GM19324 (cell line): ENCODE results near the gene MYF6.

Experiments
- ATAC-seq: cut with Tn5 transposase; IDR thresholded peaks from one replicate; pipeline ENCODE4 v1.9.1; 2021; ENCODE audit warnings: mild to moderate bottlenecking, moderate library complexity; ENCODE audit not compliant: unreplicated experiment, low FRiP score

Gene MYF6

DNA sequence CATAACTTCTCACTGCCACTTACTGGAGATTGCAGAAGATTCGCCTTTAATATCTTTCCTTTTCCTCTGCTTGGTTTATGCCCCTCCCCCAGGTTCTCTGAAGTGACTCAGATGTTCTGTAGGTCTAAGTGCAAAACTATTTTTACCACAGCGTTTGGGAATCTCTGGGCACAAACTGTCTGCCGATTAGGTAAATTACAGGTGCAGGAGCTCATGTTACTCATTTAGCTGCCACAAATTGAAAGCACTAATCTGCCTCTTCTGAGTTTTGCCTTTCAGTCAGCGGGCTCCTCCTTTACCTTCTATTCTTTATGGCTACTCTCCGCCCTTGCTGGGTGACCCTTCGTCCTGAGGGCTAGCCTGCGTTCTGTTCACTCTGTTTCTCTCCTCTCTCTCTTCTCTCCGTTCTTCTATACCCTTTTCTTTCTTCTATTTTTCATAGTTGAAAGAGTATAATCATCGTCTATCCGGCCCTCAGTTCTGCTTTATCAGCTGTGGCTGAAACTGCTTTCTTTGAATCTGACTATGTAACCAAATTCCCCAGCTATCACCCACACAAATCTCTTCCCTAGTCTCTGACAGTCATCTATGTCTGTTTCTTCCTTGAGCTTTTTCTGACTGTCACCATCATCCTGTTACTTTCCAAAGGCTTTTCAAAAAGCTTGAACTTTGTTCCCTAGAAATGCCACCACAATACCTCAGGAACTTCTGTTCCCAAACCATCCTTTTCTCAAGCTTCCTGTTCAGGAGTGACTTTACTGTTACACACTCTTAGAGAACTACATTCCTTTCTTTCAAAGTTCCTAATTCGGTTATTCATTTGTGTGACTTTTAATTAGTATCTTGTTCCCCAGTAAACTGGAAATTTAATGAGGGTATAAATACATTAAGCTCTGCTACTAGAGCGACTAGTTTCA lies 4.3 kb upstream of the MYF6 start:
- peak; percentile 79 for ATAC-seq

DNA sequence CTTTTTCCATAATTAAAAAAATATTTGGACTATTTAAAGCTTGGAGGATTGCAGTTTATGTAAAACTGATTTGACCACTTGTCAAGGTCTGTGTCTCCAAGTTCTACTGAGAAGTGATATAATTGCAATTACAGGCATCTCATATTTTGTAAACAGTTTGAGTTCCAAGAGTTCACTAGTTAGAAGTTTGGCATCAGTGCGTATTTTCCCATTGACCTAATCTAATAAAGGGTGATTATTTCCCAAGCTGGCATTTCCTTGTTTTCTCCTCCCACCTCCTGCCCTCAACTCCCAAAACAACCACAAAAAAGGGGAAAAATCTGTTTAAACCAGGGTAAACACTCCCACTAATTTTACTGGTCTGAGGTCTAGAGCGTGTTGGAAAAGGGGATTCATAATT lies 3.0 kb upstream of the MYF6 start:
- ATAC-seq, result no peak

DNA sequence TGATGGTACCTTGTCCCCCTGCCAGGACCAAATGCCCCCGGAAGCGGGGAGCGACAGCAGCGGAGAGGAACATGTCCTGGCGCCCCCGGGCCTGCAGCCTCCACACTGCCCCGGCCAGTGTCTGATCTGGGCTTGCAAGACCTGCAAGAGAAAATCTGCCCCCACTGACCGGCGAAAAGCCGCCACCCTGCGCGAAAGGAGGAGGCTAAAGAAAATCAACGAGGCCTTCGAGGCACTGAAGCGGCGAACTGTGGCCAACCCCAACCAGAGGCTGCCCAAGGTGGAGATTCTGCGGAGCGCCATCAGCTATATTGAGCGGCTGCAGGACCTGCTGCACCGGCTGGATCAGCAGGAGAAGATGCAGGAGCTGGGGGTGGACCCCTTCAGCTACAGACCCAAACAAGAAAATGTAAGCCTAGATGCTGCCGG lies 410 bp downstream of the MYF6 start:
- ATAC-seq, result no peak

DNA sequence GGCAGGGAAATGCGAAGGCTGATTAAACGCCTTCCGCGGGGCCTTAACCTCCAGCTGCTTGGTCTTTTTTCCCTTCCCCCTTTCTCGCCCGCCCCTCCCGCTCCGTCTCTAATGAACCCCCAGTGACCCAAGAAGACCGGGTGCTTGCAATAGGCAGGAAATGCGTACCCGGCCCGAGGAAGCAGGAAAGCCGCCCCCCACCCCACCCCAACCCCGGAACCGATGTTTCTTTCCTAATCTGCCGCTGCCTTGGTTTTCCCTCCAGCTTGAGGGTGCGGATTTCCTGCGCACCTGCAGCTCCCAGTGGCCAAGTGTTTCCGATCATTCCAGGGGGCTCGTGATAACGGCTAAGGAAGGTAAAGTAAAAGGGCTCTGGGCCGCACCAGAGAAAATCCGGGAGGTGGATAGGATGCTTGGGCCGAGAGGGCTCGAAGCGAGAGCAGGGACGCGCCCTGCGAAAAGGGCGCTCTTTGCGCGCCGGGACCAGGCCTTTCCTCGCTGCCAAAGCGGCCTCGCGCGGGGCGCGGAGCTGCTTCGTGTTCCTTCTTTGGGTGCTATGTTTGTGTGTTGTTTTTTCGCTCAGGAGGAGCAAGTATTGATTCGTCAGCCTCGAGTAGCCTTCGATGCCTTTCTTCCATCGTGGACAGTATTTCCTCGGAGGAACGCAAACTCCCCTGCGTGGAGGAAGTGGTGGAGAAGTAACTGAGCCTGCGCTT lies 983 bp downstream of the MYF6 start:
- ATAC-seq, result no peak

DNA sequence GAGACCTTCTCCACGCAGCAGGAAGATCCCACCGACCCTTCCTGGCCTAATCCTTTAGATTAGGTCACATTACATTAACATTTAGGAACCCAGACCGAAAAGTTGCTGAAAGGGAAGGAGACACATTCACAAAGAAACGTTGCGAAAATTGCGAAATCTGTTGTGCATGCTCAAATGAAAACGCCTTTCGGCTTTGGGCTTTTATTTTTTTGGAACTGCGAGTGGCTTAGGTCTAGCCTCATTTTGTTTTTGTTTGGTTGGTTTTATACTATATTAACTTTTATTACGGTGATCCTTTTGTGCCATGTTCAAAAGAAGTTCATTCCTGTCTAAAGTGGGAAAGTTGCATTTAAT lies 1.5 kb downstream of the MYF6 start:
- no peak for ATAC-seq

DNA sequence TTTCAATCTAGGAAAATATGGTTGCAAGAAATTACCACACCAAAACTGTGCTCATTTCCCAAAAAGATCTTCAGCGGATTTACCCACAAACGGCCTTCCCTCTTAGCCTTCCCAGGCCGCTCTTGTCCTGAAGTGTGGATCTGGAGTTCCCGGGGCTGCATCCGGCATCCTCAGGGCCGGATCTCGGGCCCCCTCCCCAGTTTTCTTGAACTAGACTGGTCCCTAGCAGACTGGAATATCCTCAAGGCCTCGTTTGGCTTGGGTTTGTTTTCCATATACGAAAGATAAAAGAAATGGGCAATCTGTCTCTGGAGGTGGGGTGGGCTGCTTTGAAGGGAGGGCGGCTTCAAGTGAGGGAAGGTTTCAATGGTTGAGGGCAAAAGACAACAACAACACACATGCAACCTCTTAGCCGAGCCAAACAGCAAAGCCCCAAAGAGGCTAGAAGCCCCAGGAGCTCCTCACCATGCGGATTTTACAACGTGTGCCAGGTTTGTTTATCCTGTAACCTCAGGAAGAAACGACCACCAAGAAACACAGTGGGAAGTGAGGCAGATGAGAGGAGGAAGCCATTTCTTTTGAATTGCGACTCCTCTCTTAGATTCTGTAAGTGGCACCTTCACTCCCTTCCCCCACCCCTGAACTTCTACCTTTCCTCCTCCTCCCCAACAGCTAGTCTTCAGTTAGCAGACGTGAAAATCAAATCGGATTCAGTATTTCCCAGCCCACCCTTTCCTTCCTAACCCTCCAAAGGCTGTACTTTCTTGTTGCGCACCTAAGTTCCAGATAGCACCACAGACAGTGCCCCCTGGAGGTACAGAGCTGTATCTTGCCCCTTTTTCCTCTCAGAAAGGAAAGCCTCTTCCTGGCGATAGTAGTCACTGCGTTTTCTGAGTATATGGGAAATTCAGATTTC lies 2.6 kb downstream of the MYF6 start:
- ATAC-seq, result no peak

DNA sequence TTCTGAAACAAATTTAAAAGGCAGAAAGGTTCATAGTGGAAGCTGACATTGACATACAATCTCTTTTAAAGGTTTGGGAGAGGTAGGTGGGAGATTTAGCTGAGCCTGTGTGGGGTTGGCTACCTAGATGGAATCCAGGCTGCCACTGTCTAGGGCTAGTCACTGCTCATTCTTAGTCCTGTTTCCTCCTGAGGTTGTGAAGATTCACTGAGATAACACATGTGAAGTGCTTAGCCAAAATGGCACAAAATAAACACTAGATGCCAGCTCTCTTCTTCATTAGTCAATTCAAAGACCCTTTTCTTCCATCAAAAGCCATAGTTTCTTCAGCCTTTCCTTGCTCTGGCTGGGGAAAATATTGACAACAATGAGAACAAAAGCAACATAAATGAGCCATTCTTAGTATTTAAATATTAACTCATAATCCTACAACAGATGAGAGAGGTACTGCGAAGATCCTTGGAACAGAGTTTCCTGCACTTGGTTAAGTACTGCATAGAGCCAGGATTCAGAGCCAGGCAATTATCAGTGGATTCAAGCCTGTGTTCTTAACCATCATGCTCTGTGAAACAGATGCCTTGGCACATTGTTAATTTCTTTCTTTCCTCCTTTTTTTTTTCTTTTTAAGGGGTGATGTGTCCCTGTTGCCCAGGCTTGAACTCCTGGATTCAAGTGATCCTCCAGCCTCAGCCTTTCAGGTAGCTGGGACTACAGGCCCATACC lies 3.5 kb downstream of the MYF6 start:
- no peak for ATAC-seq

DNA sequence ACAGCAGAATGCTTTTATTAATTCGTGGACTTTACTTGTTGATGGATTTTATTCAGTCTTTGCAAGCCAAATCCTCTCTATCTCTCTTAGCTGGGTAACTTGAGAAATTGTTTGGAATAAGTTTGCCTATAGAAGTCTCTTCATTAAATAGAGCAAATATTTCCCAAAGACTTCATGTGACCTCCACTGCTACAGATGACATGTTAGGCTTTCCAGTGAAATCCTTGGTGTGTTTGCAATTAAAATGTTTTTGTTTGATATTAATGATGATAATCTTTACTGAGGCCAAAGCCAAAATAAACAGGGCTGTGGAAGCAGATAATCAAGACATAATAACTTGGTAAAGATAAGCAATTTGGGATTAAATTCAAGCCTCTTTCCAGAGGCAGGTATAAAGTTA lies 4.4 kb downstream of the MYF6 start:
- ATAC-seq, result no peak

DNA sequence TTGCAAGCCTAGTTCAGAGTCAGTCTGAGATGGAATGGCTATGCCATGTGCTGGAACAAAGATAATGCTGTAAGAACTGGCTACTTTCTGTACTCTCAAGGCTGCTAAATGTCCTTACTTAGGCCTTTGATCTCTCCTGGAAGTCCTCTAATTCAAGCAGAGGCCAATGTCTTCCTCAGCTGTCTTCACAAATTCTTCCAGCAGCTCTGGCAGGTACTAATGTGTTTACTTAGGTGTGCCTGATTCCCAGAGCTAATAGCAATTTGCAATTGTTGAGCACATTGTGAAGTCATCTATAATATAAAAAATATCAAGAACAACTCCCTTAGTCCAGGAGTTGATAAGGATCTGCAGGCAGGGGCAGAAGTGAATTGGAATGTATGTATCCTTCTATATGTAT lies 5.4 kb downstream of the MYF6 start:
- ATAC-seq, result no peak

DNA sequence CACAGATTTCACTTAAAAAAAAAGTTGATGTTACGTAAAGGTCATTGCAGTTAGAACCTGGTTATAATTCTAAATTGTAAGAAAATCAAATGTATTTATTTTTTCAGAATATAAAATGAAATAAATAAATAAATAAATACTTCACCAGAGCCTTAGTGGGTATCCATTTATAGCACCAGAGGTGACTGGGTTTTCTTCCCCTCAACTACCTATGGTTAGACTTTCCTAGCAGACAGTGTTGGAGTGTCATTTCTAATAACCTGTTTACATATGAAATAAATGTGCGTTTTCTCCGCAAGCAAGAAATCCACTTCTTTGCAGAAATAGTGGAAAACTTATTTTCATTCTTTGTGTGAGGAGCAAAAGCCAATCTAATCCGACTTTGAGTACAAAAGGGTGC lies 6.0 kb downstream of the MYF6 start:
- ATAC-seq, result no peak

DNA sequence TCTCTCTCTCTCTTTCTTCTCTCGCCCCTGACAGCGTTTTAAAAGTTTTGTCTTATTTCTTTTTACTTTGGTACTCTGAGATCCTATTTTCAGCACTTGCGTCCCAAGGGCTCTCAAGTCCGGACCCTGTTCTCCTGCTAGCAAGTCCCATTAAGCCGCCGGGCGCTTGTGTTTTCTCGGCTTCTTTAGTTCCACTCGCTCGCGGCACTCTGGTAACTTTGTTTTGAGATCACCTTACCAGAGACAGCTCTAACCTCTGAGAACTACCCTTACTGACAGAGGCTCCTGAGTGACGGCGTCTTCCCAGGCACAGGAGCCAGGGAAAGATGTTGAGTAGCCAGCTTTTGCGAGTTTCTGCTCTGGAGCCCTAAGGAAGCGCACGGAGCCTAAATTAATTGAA lies 6.6 kb downstream of the MYF6 start:
- ATAC-seq, result no peak

DNA sequence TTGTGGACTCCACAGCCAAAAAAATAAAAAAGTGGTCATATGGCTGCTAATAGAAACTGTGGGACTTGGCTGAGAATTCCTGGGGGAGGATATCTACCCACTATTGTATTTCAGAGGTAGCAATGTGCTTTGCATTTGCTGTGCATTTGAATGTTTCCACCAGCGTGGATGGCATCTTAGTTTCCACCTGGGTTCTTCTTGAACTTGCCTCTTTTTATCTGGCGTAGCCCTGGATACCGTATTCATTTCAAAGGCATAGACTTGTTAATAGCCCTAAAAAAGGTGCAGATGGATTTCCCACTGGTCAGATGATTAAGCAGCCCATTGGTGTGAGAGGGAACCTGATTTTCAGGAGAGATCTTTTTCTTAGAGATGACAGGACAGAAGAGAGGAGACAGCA lies 7.4 kb downstream of the MYF6 start:
- ATAC-seq, result no peak

DNA sequence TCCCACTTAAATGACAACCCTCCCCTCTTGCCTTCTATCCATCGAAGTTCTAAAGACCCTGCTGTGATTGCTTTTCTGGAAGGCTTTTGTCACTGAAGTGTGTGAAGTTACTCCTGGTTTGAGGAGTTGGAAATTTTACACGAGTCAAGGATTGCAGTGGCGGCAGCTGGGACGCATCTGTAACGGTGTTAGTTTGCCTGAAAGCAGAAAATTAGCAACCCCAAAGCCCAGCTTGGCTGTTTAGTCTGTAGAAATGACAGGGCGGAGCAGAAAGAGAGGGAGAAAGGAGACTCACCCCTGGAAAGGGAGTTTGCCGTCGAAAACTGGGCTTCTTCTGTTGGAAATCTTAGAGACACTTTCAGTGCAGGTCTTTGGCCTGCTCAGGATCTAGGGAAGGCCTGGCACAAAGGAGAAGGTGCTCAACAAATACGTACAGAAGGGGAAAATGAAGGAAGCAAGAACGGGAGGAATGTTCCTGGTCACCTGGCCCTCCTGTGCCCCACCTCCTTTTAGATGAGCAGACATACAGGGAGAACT lies 8.3 kb downstream of the MYF6 start:
- no peak for ATAC-seq

DNA sequence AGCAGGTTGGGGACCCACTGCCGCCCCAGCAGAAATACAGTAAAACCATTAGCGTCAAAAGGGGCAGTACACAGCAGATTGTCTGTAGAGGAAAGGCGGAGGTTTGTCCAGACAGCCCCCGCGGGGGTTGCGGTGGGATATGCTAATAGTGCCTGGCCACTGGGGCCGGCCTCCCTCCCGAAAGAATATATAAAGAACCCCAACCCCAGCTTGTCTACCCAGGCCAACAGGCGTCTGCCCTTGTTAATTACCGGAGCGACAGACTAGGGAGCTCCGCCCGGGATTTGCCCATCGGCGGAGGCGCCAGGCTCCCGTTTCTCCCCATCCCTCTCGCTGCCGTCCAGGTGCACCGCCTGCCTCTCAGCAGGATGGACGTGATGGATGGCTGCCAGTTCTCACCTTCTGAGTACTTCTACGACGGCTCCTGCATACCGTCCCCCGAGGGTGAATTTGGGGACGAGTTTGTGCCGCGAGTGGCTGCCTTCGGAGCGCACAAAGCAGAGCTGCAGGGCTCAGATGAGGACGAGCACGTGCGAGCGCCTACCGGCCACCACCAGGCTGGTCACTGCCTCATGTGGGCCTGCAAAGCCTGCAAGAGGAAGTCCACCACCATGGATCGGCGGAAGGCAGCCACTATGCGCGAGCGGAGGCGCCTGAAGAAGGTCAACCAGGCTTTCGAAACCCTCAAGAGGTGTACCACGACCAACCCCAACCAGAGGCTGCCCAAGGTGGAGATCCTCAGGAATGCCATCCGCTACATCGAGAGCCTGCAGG lies 9.4 kb downstream of the MYF6 start, which contains the start of gene MYF5:
TSS of gene MYF5 (plus strand) at position 217 of the 774 bp plus-strand sequence. CDS start at position 369, 152 bp downstream.
- ATAC-seq, result no peak

DNA sequence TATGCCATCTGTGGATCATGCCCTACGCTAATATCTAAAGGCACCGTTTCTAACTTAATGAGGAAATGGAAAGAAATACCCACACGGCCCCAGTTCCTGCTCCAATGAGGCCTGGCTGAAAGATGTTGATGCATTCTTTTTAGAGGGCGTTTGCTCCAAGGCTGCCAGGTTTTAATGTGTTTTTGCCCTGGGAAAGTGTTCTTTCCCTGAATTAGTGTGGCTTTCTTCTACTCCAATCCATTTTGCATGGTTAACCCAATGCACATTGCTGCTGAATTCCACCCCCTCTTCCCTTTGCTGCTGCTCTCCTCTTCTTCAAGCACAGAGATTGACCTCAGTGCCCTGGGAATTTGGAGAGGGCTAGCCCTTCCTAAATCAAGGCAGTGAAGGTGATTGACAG lies 10.4 kb downstream of the MYF6 start:
- ATAC-seq, result no peak

DNA sequence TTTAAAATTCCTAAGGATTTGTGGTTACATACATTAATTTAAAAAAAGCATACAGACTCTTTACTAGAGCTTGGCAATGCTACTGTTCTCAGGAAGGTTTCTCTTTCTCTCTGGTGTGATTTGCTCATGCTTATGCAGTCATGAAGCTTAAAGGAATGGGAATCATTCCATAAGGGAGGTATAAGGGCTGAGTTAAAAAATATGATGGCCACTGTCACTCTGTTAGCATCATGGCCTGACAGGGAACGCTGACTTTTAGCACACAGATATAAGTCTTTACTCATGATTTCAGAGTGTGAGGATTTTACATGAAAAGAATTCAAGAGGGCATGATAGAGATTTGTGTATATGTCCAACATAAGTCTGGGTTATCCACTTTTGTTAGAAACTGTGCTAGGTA lies 13.1 kb downstream of the MYF6 start:
- ATAC-seq, result no peak

DNA sequence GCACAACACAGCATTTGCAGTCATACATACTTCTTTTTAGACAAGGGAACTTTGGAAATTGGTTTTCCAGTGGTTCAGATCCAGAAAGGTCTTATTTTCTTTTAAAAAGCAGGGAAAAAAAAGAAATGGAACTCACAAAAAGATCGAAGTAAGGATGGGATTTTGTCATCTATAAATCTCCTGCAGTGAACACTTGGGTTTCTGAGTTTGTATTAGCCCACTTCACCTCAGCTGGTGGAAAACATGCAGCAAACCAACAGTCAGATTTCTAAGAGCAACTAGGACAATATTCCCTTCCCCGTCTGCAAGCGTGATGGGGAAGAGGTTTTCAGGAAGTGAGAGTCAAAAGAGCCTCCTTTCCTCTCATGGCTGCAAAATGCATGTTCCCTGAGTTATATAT lies 13.9 kb downstream of the MYF6 start:
- no peak for ATAC-seq

DNA sequence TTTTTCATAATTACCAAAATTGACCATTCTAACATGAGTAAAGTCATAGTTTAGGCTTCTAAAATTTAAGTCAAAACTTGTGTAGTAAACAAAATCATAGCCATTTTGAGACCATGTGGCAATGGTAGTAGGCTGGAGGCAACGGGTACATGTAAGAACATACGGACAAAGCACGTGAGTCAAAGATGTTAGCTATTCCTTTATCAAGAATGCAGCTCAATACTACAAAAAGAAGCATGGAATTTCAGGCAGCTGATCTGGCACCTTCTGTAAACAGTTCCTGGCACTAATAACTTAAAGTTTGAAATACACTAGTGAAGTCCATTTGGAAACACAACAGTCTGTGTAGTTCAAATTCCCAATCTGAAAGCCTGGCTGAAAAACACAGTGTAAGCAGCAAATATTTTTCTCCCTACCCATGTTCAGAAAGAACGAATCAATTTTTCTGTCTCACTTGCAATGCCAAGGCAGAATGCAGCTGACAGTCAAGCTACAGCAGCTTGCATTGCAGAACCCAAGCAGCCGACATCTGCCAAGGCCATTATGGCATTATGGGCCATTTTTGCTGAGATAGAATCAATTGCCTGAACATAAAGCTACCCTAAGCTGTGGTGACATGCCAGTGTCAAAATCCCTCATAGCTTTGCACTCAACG lies 38.5 kb downstream of the MYF6 start:
- ATAC-seq, result no peak

DNA sequence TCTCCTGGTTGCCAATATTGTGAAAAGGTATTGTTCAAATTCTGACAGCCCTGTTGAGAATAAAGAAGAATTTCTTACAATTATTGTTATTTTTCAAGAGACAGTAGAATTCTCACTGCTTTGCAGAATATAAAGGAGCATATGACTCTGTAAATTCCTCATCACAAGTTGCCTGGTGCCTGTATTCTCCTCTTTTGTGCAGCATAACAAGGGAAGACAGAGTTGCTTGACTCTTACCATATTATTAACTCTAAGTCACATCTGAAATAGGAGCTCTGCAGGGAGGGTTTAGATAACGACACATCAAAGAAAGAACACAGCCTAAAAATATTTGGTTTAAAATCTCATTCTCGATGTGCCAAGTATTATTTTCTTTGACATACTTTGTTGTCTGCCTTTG lies 40.4 kb downstream of the MYF6 start:
- ATAC-seq, result no peak
